Hepatocyte (in vitro differentiated cells): Measurements from ENCODE around the gene FLRT2.

Source experiments
- CTCF ChIP-seq: fragments of 200-600 bp; sonication (generic); IDR thresholded peaks from 2 replicates; pipeline ENCODE4 v1.5.1; 2016; ENCODE audit warnings: antibody characterized with exemption, mild to moderate bottlenecking; ENCODE audit not compliant: poor library complexity
- EZH2 ChIP-seq: fragments of 200-600 bp; sonication (generic); IDR thresholded peaks from 2 replicates; pipeline ENCODE4 v1.6.1; 2016; ENCODE audit warnings: antibody characterized with exemption, mild to moderate bottlenecking, borderline replicate concordance

- TF ChIP-seq CTCF, result no peak
- TF ChIP-seq EZH2, result no peak
Measured at GRCh38 chr14:85619851-85620250, 89.9 kb downstream of the FLRT2 start.
